ENCODE measurements around the gene MAFG.

The MAFG gene

GRCh38 chr17:81900181-81900820 lies 27.2 kb downstream of the MAFG start:
- no peak for TF ChIP-seq GATA1 (IDR thresholded peaks at IDR 0.05; ENCODE audit: low read depth, low read length)
- TF ChIP-seq POLR2A (IDR thresholded peaks at IDR 0.05; ENCODE audit: low read length): peak; percentile 23
- DNase-seq: no peak

GRCh38 chr17:81899514-81900166 lies 27.9 kb downstream of the MAFG start:
- TF ChIP-seq POLR2A (IDR thresholded peaks at IDR 0.05; ENCODE audit: low read length) (no peak), GATA1 (IDR thresholded peaks at IDR 0.05; ENCODE audit: low read depth, low read length) (no peak)
- no peak for DNase-seq

DNA sequence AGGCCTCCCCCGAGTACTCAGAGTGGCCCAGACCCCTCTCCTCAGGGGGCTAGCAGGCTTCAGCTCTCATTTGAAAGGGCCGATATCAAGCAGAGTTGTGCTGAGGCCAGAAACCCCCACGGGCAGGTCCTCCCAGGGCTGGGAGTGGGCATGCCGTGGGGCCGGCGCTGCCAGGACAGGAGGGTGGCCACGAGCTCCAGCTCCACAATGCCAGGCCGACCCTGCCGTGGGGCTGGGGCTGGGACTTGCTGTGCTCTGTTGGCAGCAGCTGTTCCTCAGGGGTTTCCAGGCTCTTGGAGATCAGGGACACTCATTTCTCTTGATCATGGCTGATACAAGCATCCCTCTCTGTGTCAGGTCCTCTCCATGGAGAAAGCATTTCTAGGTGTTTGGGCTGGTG lies 28.6 kb downstream of the MAFG start:
- TF ChIP-seq GATA1 (IDR thresholded peaks at IDR 0.05; ENCODE audit: low read depth, low read length) (no peak), POLR2A (IDR thresholded peaks at IDR 0.05; ENCODE audit: low read length) (no peak)
- no peak for DNase-seq

DNA sequence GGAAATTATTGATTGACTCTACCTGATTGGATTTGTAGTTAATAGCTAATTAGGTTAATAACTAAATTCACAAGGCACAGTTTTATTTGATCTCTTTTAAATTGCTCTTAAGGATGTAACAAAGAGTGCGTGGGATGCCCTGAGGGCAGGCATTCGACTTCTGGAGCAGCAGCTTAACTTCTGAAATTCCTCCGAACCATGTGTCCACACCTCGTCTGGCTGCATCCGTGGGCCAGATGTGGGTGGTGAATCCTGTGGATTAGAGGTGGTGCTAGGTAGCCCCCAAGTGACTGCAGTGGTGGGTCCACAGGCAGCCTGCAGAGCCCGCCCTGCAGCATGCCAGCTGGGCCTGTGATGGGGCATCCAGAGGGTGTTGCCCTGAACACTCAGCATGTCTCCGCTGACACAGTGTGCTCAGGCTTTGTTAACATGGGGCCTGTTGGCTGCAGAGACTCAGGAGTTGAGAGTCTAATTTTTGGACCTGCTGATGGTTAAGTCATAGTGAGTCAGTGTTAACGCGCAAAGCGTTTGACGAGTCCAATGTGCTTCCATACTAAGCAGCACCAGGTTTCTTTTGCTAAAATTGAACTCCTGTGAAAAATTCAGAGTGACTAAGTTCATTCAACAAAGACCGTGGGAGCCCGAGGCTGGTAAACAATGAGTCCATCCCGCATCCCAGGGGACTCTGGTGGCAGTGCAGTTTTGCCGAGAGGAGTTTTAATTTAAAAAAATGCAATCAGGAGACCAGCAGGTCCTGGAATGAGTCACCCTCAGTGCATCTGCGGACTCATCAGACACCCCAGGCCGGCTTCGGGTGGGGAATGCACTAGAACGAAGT lies 29.3 kb downstream of the MAFG start:
- TF ChIP-seq GATA1 (IDR thresholded peaks at IDR 0.05; ENCODE audit: low read depth, low read length) (no peak), POLR2A (IDR thresholded peaks at IDR 0.05; ENCODE audit: low read length) (no peak)
- no peak for DNase-seq

- no peak for DNase-seq
- TF ChIP-seq GATA1 (IDR thresholded peaks at IDR 0.05; ENCODE audit: low read depth, low read length) (no peak), POLR2A (IDR thresholded peaks at IDR 0.05; ENCODE audit: low read length) (no peak)
These were observed 32.1 kb downstream of the MAFG start for GRCh38 chr17:81895400-81895799.

DNA sequence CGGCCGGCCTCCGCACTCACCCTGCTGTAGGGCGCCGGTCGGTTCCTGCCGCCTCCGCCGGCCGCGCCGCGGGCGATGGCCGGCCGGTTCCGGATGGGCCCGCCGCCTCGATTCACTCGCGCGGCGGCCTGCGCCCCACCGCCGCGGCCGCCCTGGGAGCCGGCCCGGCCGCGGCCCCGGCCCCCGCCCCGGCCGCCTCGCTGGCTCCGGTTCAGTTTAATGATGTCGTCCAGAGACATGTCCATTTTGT lies 36.3 kb downstream of the MAFG start:
- no peak for DNase-seq

GRCh38 chr17:81890447-81891302 lies 36.9 kb downstream of the MAFG start:
- peak; percentile 64 to 67 for DNase-seq
- TF ChIP-seq POLR2A (IDR thresholded peaks at IDR 0.05; ENCODE audit: low read length) (no peak), GATA1 (IDR thresholded peaks at IDR 0.05; ENCODE audit: low read depth, low read length) (no peak)

More for the DNA sequence above, 36.3 kb downstream of the MAFG start:
- TF ChIP-seq GATA1 (IDR thresholded peaks at IDR 0.05; ENCODE audit: low read depth, low read length) (no peak), POLR2A (IDR thresholded peaks at IDR 0.05; ENCODE audit: low read length) (no peak)

DNA sequence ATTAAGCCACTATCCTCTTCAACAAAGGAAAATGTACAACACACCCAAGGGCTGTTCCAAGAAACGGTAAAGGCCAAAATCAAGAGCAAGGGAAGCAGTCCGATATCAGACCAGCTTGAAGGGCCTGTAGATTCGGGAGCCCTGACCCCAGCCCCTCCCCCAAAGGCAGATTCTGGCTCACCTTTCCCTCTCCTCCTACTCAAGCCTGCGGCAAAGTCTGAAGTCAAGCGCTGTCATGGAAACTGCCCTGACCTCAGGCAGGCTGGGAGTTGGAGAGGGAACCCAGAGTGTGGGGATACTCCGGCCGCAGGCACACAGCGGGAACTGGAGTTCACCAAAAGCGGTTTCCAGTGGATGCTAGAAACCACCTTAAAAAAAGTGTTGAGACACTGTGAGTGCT lies 37.9 kb downstream of the MAFG start:
- DNase-seq: no peak
- no peak for TF ChIP-seq GATA1 (IDR thresholded peaks at IDR 0.05; ENCODE audit: low read depth, low read length)
- no peak for TF ChIP-seq POLR2A (IDR thresholded peaks at IDR 0.05; ENCODE audit: low read length)

GRCh38 chr17:81888988-81889595 lies 38.4 kb downstream of the MAFG start:
- no peak for TF ChIP-seq GATA1 (IDR thresholded peaks at IDR 0.05; ENCODE audit: low read depth, low read length)
- no peak for TF ChIP-seq POLR2A (IDR thresholded peaks at IDR 0.05; ENCODE audit: low read length)
- no peak for DNase-seq

- TF ChIP-seq POLR2A (IDR thresholded peaks at IDR 0.05; ENCODE audit: low read length) (no peak), GATA1 (IDR thresholded peaks at IDR 0.05; ENCODE audit: low read depth, low read length) (no peak)
- no peak for DNase-seq
These were observed 39.2 kb downstream of the MAFG start for GRCh38 chr17:81888105-81888987.

DNA sequence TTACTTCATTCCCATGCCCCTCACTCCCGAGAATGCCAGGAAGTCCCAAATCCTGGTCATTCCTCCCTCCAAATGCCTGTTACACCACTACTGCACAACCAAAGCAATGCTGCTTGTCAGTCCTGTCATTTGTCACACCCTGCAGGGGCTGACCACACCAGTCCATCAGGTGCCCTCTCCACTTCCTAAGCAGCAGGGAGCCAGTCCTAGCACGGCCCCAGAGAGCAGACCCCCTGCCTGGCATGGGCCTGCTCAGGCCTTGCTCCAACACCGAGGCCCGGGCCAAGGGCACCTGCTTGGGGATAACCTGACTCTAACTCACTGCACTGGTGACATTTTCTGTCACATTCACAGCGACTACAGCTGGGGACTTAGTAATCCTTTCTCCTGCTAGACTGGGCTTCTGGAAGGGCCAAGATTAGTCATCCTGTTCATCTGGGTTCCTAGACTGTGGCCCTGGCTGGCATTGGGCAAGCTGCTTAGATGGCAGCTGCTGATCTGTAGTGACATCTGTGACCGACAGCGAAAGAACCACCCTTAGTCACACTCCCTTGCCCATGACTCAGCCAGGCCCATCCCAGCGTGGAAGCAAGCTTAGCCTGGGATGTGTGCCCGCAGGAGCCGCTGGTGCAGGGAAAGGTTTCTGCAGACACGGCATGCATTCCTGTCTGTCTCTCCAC lies 41.5 kb downstream of the MAFG start:
- peak; percentile 67 to 76 for DNase-seq
- TF ChIP-seq GATA1 (IDR thresholded peaks at IDR 0.05; ENCODE audit: low read depth, low read length) (no peak), POLR2A (IDR thresholded peaks at IDR 0.05; ENCODE audit: low read length) (peak; percentile 24)

DNA sequence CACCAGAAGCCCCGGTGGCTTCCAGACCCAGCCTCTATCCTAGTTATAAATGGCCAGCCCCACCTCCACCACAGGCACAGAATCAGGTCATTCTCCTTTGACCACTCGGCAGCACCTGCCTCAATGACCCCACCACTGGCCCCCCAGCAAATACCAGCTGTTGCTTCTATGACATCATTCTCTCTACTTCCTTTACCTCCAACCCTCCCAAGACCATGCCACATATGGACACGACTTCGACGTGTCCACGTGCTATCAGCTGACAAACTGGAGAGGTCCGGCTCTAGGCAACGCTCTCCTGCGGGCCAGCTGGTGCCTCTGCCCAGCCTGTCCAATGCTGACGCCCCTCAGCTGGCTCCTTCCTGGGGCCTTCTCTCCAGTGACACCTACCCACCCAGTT lies 42.1 kb downstream of the MAFG start:
- no peak for DNase-seq
- no peak for TF ChIP-seq GATA1 (IDR thresholded peaks at IDR 0.05; ENCODE audit: low read depth, low read length)
- no peak for TF ChIP-seq POLR2A (IDR thresholded peaks at IDR 0.05; ENCODE audit: low read length)

All from erythroblast (primary cell).